ENCODE results near the gene CEP112. TPM values are rescaled to one million over a fixed set of nuclear protein-coding genes. Genes with fewer than 3 reads are reported as not detected.

Gene CEP112
- total RNA-seq, 2 donors from 2014 or later: 5.9 to 6.2 TPM

GRCh38 chr17:65926599-65926998 lies 265.3 kb downstream of the CEP112 start:
- intact Hi-C loops (cut with DNase I): no loop called here
- Histone ChIP-seq H3K4me3 (no peak overlapping the region), H3K9me3 (no peaks in the 10 kb centered on the region), H3K27ac (no peak overlapping the region), H3K9ac (ENCODE audit: low read depth in 2 of 2, low read length in 2 of 2) (no peak overlapping the region), H3K4me1 (no peaks in the 10 kb centered on the region), H3K36me3 (no peaks in the 10 kb centered on the region), H3K27me3 (no peaks in the 10 kb centered on the region)
- DNase-seq: no peak
- TF ChIP-seq CTCF (IDR thresholded peaks at IDR 0.05): no peak

- Histone ChIP-seq H3K27ac (no peak overlapping the region), H3K27me3 (no peaks in the 10 kb centered on the region), H3K4me1 (no peaks in the 10 kb centered on the region), H3K9me3 (no peaks in the 10 kb centered on the region), H3K9ac (ENCODE audit: low read depth in 2 of 2, low read length in 2 of 2) (no peak overlapping the region), H3K36me3 (no peaks in the 10 kb centered on the region), H3K4me3 (no peak overlapping the region)
- no peak for TF ChIP-seq CTCF (IDR thresholded peaks at IDR 0.05)
- intact Hi-C loops (cut with DNase I): no loop called here
- no peak for DNase-seq
Observed at GRCh38 chr17:65925606-65926307, 266.2 kb downstream of the CEP112 start.

DNA sequence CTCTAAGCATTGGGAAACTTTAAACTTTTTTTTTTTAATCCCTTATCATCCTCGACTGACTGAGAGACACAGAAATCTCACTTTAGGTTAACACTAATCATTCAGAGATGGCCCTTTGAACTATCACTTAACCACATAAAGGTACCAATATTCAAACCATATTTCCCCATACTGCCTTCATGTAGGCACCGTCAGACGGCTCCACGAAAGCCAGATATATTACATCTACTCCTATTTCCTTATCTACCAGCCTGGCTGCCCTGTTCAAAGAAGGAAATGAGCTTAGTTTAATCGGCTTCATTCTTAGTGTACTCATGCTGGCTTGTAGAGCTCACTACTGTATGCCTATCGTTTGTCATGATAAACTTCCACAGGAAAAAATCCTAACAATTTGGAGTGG lies 270.9 kb downstream of the CEP112 start:
- Histone ChIP-seq H3K36me3 (no peaks in the 10 kb centered on the region), H3K4me1 (no peaks in the 10 kb centered on the region), H3K4me3 (no peak overlapping the region), H3K27me3 (no peaks in the 10 kb centered on the region), H3K9me3 (no peaks in the 10 kb centered on the region), H3K27ac (no peak overlapping the region), H3K9ac (ENCODE audit: low read depth in 2 of 2, low read length in 2 of 2) (no peak overlapping the region)
- no peak for DNase-seq
- no peak for TF ChIP-seq CTCF (IDR thresholded peaks at IDR 0.05)
- intact Hi-C loops (cut with DNase I): no loop called here

GRCh38 chr17:65918916-65919315 lies 273.0 kb downstream of the CEP112 start:
- Histone ChIP-seq H3K9me3 (no peaks in the 10 kb centered on the region), H3K4me1 (no peaks in the 10 kb centered on the region), H3K27ac (no peak overlapping the region), H3K36me3 (no peaks in the 10 kb centered on the region), H3K27me3 (no peaks in the 10 kb centered on the region), H3K4me3 (no peak overlapping the region), H3K9ac (ENCODE audit: low read depth in 2 of 2, low read length in 2 of 2) (no peak overlapping the region)
- DNase-seq: no peak
- intact Hi-C loops (cut with DNase I): no loop called here
- no peak for TF ChIP-seq CTCF (IDR thresholded peaks at IDR 0.05)

- H3K27me3 ChIP-seq: no peaks in the 10 kb centered on the region
- no peak overlapping the region for H3K4me3 ChIP-seq
- H3K4me1 ChIP-seq: no peaks in the 10 kb centered on the region
- no peak overlapping the region for H3K27ac ChIP-seq
- intact Hi-C loops (cut with DNase I): no loop called here
- DNase-seq: no peak
- no peaks in the 10 kb centered on the region for H3K9me3 ChIP-seq
- no peaks in the 10 kb centered on the region for H3K36me3 ChIP-seq
- H3K9ac ChIP-seq (ENCODE audit: low read depth in 2 of 2, low read length in 2 of 2): no peak overlapping the region
- no peak for TF ChIP-seq CTCF (IDR thresholded peaks at IDR 0.05)
Observed at GRCh38 chr17:65918500-65918899, 273.4 kb downstream of the CEP112 start.
